ENCODE results near the gene HLA-G.

The HLA-G gene

DNA sequence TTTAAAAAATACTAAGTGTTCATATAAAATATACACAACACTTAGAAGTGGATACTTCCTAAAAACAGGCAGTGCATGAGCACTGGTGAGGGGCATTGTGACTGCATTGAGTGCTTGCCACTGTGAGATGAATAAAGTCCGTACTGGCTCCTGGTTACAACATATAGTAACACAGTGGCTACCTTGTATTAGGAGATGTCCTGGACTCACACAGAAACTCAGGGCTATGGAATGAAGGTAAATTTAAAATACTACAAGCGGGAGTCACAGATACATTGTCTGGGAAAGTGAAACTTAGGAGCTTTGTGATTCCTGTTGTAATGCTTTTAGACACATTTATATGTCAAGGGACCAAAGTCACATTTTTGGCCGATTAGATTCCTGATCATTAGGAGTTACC lies 36.5 kb upstream of the HLA-G start:
- no peak overlapping the region for H3K9ac ChIP-seq (ENCODE audit: low read depth, low read length, poor library complexity, severe bottlenecking)
- no peaks in the 10 kb centered on the region for H3K36me3 ChIP-seq (ENCODE audit: insufficient read depth, low read length)
- no peak overlapping the region for H3K4me3 ChIP-seq (ENCODE audit: low read length, poor library complexity, severe bottlenecking)
- H3K4me2 ChIP-seq (ENCODE audit: low read depth, low read length, poor library complexity, severe bottlenecking): no peak overlapping the region
- no peaks in the 10 kb centered on the region for H3K9me2 ChIP-seq (replicated peaks; ENCODE audit: low read depth, low read length)
- no peak for TF ChIP-seq EZH2phosphoT487 (IDR thresholded peaks at IDR 0.05; ENCODE audit: borderline replicate concordance)
- TF ChIP-seq, protein P1, sequence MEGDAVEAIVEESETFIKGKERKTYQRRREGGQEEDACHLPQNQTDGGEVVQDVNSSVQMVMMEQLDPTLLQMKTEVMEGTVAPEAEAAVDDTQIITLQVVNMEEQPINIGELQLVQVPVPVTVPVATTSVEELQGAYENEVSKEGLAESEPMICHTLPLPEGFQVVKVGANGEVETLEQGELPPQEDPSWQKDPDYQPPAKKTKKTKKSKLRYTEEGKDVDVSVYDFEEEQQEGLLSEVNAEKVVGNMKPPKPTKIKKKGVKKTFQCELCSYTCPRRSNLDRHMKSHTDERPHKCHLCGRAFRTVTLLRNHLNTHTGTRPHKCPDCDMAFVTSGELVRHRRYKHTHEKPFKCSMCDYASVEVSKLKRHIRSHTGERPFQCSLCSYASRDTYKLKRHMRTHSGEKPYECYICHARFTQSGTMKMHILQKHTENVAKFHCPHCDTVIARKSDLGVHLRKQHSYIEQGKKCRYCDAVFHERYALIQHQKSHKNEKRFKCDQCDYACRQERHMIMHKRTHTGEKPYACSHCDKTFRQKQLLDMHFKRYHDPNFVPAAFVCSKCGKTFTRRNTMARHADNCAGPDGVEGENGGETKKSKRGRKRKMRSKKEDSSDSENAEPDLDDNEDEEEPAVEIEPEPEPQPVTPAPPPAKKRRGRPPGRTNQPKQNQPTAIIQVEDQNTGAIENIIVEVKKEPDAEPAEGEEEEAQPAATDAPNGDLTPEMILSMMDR (conservative IDR thresholded peaks at IDR 0.05; ENCODE audit: low read length): no peak
- no peaks in the 10 kb centered on the region for H3K27me3 ChIP-seq (ENCODE audit: insufficient read depth, low read length, poor library complexity, severe bottlenecking)
- H2AFZ ChIP-seq (ENCODE audit: low read length): no peak overlapping the region
- no peaks in the 10 kb centered on the region for H3K4me1 ChIP-seq (ENCODE audit: insufficient read depth, low read length, poor library complexity, severe bottlenecking)
- no peaks in the 10 kb centered on the region for H4K20me1 ChIP-seq (ENCODE audit: insufficient read depth, low read length, poor library complexity, severe bottlenecking)
- H3K9me3 ChIP-seq (ENCODE audit: insufficient read depth, low read depth, low read length): no peaks in the 10 kb centered on the region
- no peaks in the 10 kb centered on the region for H3K79me2 ChIP-seq (ENCODE audit: insufficient read depth, low read length)
- H3F3A ChIP-seq (ENCODE audit: low read depth): no peaks in the 10 kb centered on the region

DNA sequence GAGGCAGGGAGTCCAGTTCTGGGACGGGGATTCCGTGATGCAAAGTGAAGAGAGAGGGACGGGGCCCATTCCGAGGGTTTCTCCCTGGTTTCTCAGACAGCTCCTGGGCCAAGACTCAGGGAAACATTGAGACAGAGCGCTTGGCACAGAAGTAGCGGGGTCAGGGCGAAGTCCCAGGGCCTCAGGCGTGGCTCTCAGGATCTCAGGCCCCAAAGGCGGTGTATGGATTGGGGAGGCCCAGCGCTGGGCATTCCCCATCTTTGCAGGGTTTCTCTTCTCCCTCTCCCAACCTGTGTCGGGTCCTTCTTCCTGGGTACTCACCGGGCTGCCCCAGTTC lies 35.9 kb upstream of the HLA-G start:
- Histone ChIP-seq H3K79me2 (ENCODE audit: insufficient read depth, low read length) (no peaks in the 10 kb centered on the region), H3K4me2 (ENCODE audit: low read depth, low read length, poor library complexity, severe bottlenecking) (no peak overlapping the region), H3K9me3 (ENCODE audit: insufficient read depth, low read depth, low read length) (no peaks in the 10 kb centered on the region), H3K27me3 (ENCODE audit: insufficient read depth, low read length, poor library complexity, severe bottlenecking) (no peaks in the 10 kb centered on the region), H2AFZ (ENCODE audit: low read length) (no peak overlapping the region), H4K20me1 (ENCODE audit: insufficient read depth, low read length, poor library complexity, severe bottlenecking) (no peaks in the 10 kb centered on the region), H3K9me2 (replicated peaks; ENCODE audit: low read depth, low read length) (no peaks in the 10 kb centered on the region), H3K36me3 (ENCODE audit: insufficient read depth, low read length) (no peaks in the 10 kb centered on the region), H3F3A (ENCODE audit: low read depth) (no peaks in the 10 kb centered on the region), H3K4me1 (ENCODE audit: insufficient read depth, low read length, poor library complexity, severe bottlenecking) (no peaks in the 10 kb centered on the region), H3K9ac (ENCODE audit: low read depth, low read length, poor library complexity, severe bottlenecking) (no peak overlapping the region), H3K4me3 (ENCODE audit: low read length, poor library complexity, severe bottlenecking) (no peak overlapping the region)
- TF ChIP-seq, protein P1 (conservative IDR thresholded peaks at IDR 0.05; ENCODE audit: low read length): no peak
- no peak for TF ChIP-seq EZH2phosphoT487 (IDR thresholded peaks at IDR 0.05; ENCODE audit: borderline replicate concordance)

DNA sequence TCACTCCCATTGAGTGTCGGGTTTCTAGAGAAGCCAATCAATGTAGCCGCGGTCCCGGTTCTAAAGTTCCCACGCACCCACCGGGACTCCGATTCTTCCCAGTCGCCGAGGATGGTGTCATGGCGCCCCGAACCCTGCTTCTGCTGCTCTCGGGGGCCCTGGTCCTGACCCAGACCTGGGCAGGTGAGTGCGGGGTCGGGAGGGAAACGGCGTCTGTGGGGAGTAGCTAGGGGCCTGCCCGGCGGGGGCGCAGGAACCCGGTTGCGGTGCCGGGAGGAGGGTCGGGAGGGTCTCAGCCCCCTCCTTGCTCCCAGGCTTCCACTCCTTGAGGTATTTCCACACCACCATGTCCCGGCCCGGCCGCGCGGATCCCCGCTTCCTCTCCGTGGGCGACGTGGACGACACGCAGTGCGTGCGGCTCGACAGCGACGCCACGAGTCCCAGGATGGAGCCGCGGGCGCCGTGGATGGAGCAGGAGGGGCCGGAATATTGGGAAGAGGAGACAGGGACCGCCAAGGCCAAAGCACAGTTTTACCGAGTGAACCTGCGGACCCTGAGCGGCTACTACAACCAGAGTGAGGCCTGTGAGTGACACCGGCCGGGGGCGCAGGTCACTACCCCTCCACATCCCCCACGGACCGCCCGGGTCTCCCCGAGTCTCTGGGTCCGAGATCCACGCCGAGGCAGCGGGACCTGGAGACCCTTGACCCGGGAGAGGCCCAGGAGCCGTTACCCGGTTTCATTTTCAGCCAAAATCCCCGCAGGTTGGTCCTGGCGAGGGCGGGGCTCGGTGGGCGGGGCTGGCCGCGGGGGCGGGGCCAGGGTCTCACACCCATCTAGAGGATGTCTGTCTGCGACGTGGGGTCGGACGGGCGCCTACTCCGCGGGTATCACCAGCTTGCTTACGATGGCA lies 35.2 kb upstream of the HLA-G start:
- no peaks in the 10 kb centered on the region for H3K9me3 ChIP-seq (ENCODE audit: insufficient read depth, low read depth, low read length)
- peaks cover 5% of the 10 kb centered on the region for H3K27me3 ChIP-seq (ENCODE audit: insufficient read depth, low read length, poor library complexity, severe bottlenecking)
- TF ChIP-seq, protein P1 (conservative IDR thresholded peaks at IDR 0.05; ENCODE audit: low read length): no peak
- TF ChIP-seq EZH2phosphoT487 (IDR thresholded peaks at IDR 0.05; ENCODE audit: borderline replicate concordance): no peak
- H3K36me3 ChIP-seq (ENCODE audit: insufficient read depth, low read length): no peaks in the 10 kb centered on the region
- no peaks in the 10 kb centered on the region for H3F3A ChIP-seq (ENCODE audit: low read depth)
- H4K20me1 ChIP-seq (ENCODE audit: insufficient read depth, low read length, poor library complexity, severe bottlenecking): no peaks in the 10 kb centered on the region
- H3K79me2 ChIP-seq (ENCODE audit: insufficient read depth, low read length): no peaks in the 10 kb centered on the region
- no peak overlapping the region for H3K4me3 ChIP-seq (ENCODE audit: low read length, poor library complexity, severe bottlenecking)
- H3K9ac ChIP-seq (ENCODE audit: low read depth, low read length, poor library complexity, severe bottlenecking): no peak overlapping the region
- H3K9me2 ChIP-seq (replicated peaks; ENCODE audit: low read depth, low read length): no peaks in the 10 kb centered on the region
- H3K4me1 ChIP-seq (ENCODE audit: insufficient read depth, low read length, poor library complexity, severe bottlenecking): no peaks in the 10 kb centered on the region
- no peak overlapping the region for H3K4me2 ChIP-seq (ENCODE audit: low read depth, low read length, poor library complexity, severe bottlenecking)
- H2AFZ ChIP-seq (ENCODE audit: low read length): no peak overlapping the region

All from Loucy (cell line).